Measurements from ENCODE around the gene LETM1. TPM values are rescaled to one million over a fixed set of nuclear protein-coding genes. Genes with fewer than 3 reads are reported as not detected.

LETM1 gene
- polyA plus RNA-seq, 5 donors: 13.9 to 27.4 (median 21.6) TPM

- no peak for DNase-seq
Observed at GRCh38 chr4:1873776-1874175, 17.8 kb upstream of the LETM1 start.

GRCh38 chr4:1873291-1873690, 17.3 kb upstream of the LETM1 start:
- DNase-seq: no peak

DNA sequence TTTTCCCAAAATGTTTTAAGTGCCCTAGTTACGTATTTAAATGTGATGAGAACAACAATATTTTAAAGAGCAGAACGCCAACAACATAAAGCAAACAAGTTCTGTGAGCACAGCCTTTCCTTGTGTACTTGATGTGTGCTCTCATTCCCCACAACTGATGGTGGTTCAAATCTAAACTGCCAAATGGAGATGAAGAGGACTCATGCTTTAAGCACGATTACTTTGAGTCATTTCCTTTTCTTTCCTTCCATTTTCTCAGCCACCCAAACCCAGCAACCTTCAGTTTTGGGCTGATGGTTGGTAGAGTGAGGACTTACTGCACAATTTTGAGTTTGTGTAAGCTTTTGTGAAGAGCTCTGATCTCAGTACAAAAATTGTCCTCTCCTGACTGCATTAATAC, 16.9 kb upstream of the LETM1 start:
- DNase-seq: no peak

GRCh38 chr4:1871471-1872021, 15.6 kb upstream of the LETM1 start:
- peak; percentile 29 to 33 for DNase-seq

DNA sequence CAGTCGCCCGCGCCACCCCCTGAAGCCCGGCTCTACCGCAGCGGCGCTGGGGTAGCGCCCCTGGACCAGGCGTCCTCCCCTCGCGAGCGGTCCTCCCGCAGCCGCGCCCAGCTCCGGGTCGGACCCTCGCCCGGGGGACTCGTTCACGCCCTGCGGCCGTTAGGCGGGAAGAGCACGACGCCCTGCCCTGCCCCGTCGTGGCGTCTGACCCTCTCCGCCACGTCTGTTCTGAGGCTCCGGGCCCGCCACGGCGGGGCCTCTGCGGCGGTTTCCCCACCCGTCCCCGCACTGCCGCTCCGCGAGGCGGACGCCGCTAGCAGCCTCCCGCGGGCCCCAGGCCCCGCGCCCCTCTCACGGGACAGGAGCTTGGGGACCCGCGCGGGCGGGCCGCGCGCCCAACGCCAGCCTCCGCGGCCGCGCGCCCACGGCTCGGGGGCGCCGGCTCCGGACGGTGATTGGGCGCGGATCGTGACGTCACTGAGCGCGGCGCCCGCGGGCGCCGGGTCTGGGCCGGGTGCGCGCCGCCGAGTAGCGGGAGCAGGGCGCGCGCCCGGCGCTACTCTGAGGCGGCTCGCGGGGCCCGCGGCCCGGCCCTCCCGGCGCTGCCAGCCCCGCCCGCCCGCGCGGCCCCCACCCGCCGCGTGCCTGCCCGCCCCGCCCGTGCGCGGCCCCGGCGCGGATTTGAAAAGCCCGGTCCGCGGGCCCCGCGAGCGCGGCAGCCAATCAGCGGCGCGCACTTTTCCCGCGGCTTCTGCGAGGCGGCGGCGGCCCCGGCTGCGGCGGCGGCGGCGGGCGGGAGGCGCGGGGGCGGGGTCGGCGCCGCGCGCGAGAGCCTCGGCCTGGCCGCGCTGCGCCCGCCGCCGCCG, 14.9 kb upstream of the LETM1 start, which contains the start of gene NSD2:
Gene NSD2, plus strand, starts transcription at position 816 of the 866 bp plus-strand sequence. CDS start 29,262 bp downstream, outside the sequence.
- peak; percentile 90 to 92 for DNase-seq

DNA sequence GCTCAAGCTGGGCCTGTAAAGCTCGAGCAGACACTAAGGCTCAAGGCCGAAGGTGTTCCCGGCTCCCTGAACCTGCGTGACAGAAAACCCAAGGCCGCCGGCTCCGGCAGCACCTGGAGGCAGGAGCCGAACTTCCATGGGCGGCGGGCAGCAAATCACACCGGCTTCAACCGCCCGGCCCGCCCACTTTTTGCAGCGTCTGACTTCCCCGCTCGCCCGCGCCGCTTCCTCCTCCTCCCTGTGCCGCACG, 14.3 kb upstream of the LETM1 start:
- DNase-seq: no peak

DNA sequence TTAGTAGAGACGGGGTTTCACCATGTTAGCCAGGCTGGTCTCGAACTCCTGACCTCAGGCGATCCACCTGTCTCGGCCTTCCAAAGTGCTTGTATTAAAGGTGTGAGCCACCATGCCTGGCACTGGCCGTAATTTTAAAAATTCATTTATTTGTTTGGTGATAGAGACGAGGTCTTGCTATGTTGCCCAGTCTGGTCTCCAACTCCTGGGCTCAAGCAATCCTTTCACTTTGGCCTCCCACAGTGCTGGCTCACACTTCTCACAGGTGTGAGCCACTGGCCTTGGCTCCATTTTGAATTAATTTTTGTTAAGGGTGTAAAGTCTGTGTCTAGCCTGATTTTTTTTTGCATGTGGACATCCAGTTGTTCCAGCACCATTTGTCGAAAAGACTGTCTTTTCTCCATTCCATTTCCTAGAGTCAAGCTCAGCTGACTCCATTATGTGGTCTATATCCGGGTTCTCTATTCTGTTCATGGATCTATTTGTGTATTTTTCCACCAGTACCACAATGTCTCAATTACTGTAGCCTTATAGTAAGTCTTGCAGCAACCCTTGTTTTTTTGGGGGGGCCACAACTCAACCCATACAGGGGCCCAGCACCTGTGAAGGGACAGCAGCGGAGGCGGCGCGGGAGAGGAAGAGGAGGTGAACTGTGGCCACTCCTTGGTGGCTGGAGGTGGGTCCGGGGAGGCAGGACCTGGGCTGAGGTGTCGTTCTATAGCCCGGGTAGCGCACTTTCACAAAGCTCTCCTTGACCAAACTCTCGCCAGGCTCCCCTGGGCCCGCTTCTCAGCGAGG, 13.8 kb upstream of the LETM1 start:
- no peak for DNase-seq

DNA sequence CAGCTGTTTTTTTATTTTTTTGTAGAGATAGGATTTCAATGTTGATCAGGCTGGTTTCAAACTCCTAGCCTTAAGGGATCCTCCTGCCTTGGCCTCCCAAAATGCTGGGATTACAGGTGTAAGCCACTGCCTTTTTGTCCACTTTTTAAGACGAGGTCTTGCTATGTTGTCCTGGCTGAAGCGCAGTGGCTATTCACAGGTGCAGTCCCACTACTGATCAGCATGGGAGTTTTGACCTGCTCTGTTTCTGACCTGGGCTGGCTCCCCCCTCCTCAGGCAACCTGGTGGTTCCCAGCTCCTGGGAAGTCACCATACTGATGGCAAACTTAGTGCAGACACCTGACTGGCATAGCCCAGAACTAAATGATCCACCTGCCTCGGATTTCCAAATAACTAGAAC, 13.0 kb upstream of the LETM1 start:
- DNase-seq: no peak

- DNase-seq: no peak
Observed at GRCh38 chr4:1868293-1868692, 12.3 kb upstream of the LETM1 start.

DNA sequence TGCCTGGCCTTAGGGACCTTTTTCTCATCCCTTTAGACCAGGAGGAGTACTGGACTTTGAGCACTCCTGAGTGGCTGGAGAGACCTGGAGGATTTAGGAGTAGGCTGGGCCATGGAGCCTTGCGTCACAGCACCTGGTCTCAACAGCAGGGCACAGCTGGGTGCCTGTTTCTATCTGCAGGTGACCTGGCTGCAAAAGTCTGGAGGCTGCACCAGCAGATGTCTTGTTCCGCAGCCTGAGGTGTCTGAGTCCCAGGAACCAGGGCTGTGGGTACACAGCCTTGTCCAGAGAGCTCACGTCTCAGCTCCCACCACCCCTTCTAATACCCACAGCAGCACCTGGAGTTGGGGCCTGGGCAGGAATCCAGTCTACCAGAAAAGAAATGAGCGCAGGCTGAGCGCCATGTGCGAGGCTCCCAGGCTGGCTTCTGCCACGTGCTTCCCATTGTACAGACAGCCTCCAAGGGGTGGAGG, 10.3 kb upstream of the LETM1 start:
- no peak for DNase-seq

GRCh38 chr4:1864076-1865008, 8.4 kb upstream of the LETM1 start:
- DNase-seq: no peak

DNA sequence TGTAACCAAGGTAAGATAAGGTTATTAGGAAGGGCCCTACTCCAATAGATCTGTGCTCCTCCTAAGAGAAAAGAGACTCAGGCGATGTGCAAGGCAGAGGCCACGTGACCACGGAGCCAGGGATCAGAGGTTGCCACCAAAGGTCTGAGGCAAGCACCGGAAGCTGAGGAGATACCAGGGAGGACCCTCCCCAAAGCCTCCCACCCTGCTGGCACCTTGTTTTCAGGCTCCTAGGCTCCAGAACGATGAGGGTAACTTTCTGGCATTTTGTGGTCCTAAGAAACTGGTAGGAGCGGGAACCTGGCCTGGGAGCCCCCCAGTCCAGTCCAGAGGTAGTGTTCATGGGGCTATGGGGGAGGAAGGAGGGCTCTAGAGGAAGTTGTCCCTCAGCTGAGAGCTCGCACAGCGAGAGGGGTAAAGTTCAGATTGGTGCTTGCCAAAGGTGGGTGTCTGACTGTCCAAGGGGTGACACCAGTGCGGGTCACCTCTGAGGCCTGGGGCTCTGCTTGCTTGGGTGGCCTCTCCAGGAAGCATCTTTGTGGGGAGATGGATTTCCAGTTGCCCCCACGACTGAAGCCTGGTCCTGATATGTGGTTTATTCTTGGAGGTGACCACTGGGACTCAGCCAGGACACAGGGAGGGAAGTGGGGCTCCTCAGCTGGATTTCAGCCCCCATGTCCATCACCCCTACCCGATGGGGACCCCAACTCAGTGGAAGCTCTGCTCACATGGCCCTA, 7.5 kb upstream of the LETM1 start:
- DNase-seq: no peak

- DNase-seq: no peak
Observed at GRCh38 chr4:1862961-1863296, 7.0 kb upstream of the LETM1 start.

- DNase-seq: no peak
Observed at GRCh38 chr4:1862055-1862911, 6.3 kb upstream of the LETM1 start.

GRCh38 chr4:1859389-1859753, 3.4 kb upstream of the LETM1 start:
- no peak for DNase-seq

GRCh38 chr4:1857931-1858330, 2.0 kb upstream of the LETM1 start:
- no peak for DNase-seq

GRCh38 chr4:1856943-1857699, 1.2 kb upstream of the LETM1 start:
- no peak for DNase-seq

DNA sequence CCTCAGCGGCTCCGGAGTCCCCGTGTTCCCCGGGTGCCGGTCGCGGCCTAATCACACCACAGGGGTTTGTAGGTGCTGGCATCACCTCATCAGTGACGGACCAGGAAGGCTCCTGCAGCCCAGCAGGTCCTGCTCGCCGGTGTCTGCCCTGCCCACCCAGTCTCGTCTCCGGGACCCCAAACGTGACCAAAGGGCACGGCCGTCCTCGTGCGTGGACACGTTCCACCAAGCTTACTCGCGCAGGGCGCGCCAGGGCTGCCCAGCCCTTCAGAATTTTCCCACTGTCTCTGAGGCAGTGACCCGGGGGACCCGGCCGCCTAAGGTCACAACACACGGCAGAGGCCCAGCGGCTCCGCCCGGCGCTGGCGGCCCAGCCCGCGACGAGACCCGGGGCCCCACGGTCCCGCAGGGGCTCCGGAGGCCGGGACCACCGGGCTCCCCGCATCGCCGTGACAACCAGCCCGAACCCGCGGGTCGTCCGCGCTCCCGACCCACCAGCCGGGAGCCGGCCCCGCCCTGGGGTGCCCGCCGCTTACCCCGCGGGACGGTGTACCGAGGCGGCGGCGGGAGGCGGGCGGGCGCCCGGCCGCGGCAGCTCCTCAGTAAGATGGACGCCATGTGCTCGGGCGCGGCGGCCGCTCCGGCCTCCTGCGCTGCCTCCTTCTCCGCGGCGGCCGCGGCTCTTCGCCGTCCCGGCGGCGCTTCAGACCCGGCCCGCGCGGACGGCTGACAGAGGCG, 454 bp downstream of the LETM1 start:
- DNase-seq: no peak

DNA sequence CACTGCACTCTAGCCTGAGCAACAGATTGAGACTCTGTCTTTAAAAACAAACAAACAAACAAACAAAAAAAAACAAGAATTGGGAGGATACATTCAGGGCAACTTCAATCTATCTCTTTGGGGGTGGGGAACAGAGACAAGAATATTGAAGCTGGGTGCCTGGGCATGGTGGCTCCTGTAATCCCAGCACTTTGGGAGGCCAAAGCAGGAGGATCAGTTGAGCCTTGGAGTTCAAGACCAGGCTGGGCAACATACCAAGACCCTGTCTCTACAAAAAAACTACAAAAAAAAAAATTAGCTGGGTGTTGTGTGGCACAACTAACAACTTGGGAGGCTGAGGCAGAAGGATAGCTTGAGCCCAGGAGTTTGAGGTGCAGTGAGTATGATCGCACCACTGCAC, 1.2 kb downstream of the LETM1 start:
- no peak for DNase-seq

All from right lung (tissue), 5 donors.